ENCODE data around the gene USP25.

USP25 gene

GRCh38 chr21:15804247-15805005, 74.6 kb downstream of the USP25 start:
- no peak for TF ChIP-seq CTCF (IDR thresholded peaks at IDR 0.05; ENCODE audit: control extremely low read depth, extremely low read depth, low read depth, missing control alignments)
- ChIA-PET POLR2A (no interaction called here), CTCF (no interaction called here)
- DNase-seq (ENCODE audit: extremely low spot score): no peak

GRCh38 chr21:15809065-15809464, 79.3 kb downstream of the USP25 start:
- TF ChIP-seq CTCF (IDR thresholded peaks at IDR 0.05; ENCODE audit: control extremely low read depth, extremely low read depth, low read depth, missing control alignments): no peak
- no peak for DNase-seq (ENCODE audit: extremely low spot score)
- CTCF ChIA-PET: no interaction called here
- POLR2A ChIA-PET: no interaction called here

- POLR2A ChIA-PET: no interaction called here
- DNase-seq (ENCODE audit: extremely low spot score): no peak
- TF ChIP-seq CTCF (IDR thresholded peaks at IDR 0.05; ENCODE audit: control extremely low read depth, extremely low read depth, low read depth, missing control alignments): no peak
- CTCF ChIA-PET: interaction anchor here (1.4 kb wide), 1 partner anchor 10 kb away, joined by 3 read pairs; no protein-coding TSS in a partner anchor
These were observed 80.0 kb downstream of the USP25 start for GRCh38 chr21:15809818-15810217.

- POLR2A ChIA-PET: no interaction called here
- CTCF ChIA-PET: no interaction called here
These were observed 85.5 kb downstream of the USP25 start for GRCh38 chr21:15815285-15815684.

GRCh38 chr21:15820327-15820726, 90.5 kb downstream of the USP25 start:
- ChIA-PET POLR2A (no interaction called here), CTCF (interaction anchor here (1.1 to 2.8 kb wide), 3 partner anchors 10 to 90 kb away, joined by 3 to 8 read pairs (median 4); partner anchors contain the start of gene USP25)
- no peak for DNase-seq (ENCODE audit: extremely low spot score)
- TF ChIP-seq CTCF (IDR thresholded peaks at IDR 0.05; ENCODE audit: control extremely low read depth, extremely low read depth, low read depth, missing control alignments): no peak

More at GRCh38 chr21:15815285-15815684, 85.5 kb downstream of the USP25 start:
- DNase-seq (ENCODE audit: extremely low spot score): no peak
- TF ChIP-seq CTCF (IDR thresholded peaks at IDR 0.05; ENCODE audit: control extremely low read depth, extremely low read depth, low read depth, missing control alignments): no peak

- no peak for DNase-seq (ENCODE audit: extremely low spot score)
- ChIA-PET POLR2A (no interaction called here), CTCF (interaction anchor here (1.1 to 2.8 kb wide), 3 partner anchors 9 to 14 kb away, joined by 3 to 8 read pairs (median 4); no protein-coding TSS in a partner anchor)
- TF ChIP-seq CTCF (IDR thresholded peaks at IDR 0.05; ENCODE audit: control extremely low read depth, extremely low read depth, low read depth, missing control alignments): no peak
These were observed 91.1 kb downstream of the USP25 start for GRCh38 chr21:15820852-15821379.
